Activated naive CD4-positive, alpha-beta T cell treated with anti-CD3 and anti-CD28 coated beads, Interleukin-2, amount 10 ng/mL, durations not matched to agents 7 days and 5 days (primary cell): ENCODE measurements around the gene SERPINA1.

Source experiments
- CTCF ChIA-PET: fragments of 350-600 bp; sonication (Branson Sonifier 250); formaldehyde crosslinking; loops from one replicate; lab custom pipeline; 2021; ENCODE audit warnings: antibody characterized with exemption; lab: Charles Lee
- DNase-seq: peaks from one replicate; pipeline ENCODE4 v3.0.0-alpha.2; 2020
- H3K27ac Mint-ChIP-seq: one replicate; pipeline ENCODE4 v1.8.0; 2021; ENCODE audit warnings: mild to moderate bottlenecking, moderate library complexity, mixed read lengths
- H3K27me3 Mint-ChIP-seq: one replicate; pipeline ENCODE4 v1.8.0; 2021; ENCODE audit warnings: mild to moderate bottlenecking, mixed read lengths
- H3K36me3 Mint-ChIP-seq: one replicate; pipeline ENCODE4 v1.8.0; 2021; ENCODE audit warnings: mixed read lengths
- H3K4me1 Mint-ChIP-seq: one replicate; pipeline ENCODE4 v1.8.0; 2021; ENCODE audit warnings: mixed read lengths
- H3K4me3 Mint-ChIP-seq: one replicate; pipeline ENCODE4 v1.8.0; 2021; ENCODE audit warnings: mild to moderate bottlenecking, moderate library complexity, mixed read lengths
- H3K9me3 Mint-ChIP-seq: one replicate; pipeline ENCODE4 v1.8.0; 2021; ENCODE audit warnings: mixed read lengths

The SERPINA1 gene

DNA sequence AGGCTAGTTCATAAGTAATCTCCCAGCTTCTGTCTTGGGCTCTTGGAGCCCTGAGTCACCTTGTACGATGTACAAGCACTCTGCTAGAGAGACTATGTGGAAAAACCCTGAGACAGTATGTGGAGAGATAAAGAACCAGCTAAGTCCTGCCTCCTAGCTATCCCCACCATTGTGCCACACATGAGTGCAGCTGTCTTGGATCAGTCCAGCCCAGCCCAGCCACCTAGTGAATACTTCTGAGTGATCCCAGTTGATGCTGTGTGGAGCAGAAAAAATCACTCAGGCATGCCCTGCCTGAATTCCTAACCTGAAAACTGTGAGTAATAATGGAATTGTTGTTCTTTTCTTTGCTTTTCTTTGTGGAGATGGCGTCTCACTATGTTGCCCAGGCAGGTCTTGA is 60.2 kb downstream of the SERPINA1 start:
- H3K27me3 Mint-ChIP-seq, result peaks cover 24% of the 10 kb centered on the region
- no peaks in the 10 kb centered on the region for H3K4me1 Mint-ChIP-seq
- H3K27ac Mint-ChIP-seq, result no peak overlapping the region
- CTCF ChIA-PET, result no interaction called here
- no peaks in the 10 kb centered on the region for H3K36me3 Mint-ChIP-seq
- DNase-seq, result no peak
- no peak overlapping the region for H3K4me3 Mint-ChIP-seq
- H3K9me3 Mint-ChIP-seq, result no peaks in the 10 kb centered on the region
